Hair follicular keratinocyte (primary cell): Measurements from ENCODE around the gene PRR23B. TPM values are rescaled to one million over a fixed set of nuclear protein-coding genes. Genes with fewer than 3 reads are reported as not detected.

ENCODE experiments used
- total RNA-seq: library from RNA; depleted of rRNA; stranded (reverse); fragments of >200 nt; gene quantifications from 2 replicates; pipeline ENCODE4 v1.2.3, GENCODE V29; 2015

The PRR23B gene
- total RNA-seq: not detected in 2 replicates

GRCh38 chr3:139020868-139021234 is at the start of gene PRR23B:
Gene PRR23B (minus strand): TSS chr3:139020926. CDS start chr3:139020661, 265 bp downstream.

GRCh38 chr3:139044366-139045210 is 23.9 kb upstream of the PRR23B start, which contains the start of gene PRR23C:
Gene PRR23C (minus strand): TSS chr3:139044892. CDS start chr3:139044620, 272 bp downstream.

DNA sequence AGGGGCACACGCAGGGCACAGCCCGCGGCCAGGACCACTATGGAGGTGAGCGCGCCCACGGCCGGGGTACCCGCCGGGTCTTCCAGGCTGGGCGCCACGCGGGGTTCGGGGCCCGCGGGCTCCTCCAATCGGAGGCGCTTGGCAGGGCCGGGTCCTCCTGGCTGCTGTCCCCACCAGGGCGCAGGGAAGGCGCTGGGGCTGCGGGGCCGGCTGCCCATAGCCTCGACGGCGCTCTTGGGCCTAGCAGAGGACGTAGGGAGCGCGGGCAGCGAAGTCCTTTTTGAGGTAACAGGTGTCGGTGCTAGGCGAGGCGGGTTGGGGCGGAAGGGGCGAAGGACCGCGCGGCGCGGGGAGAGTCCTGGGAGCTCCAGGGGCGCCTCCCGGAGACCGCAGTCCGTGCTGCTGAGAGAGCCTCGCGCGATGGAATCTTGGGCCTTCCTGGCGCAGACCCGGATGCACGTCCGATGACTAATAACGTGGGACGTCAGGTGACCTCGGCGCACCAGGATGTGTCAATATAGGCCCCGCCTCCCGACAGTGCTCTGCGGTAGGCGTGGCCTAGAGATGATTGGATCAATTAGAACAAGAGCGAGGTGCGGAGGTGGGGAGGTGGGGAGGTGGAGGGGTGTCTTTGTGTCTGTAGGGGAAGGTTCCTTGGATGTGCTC is 14.5 kb downstream of the PRR23B start, which contains the start of gene PRR23A:
Gene PRR23A (minus strand): TSS at position 218 of the 666 bp plus-strand sequence. CDS start 0 bp downstream, at position 218.

Other genes with a start within 250 kb of the PRR23B start
- 14.0 and 14.5 TPM in 2 replicates for gene PIK3CB, start 186.0 kb downstream of the PRR23B start, total RNA-seq
- 0.38 and 1.2 TPM in 2 replicates for gene FOXL2, start 73.8 kb downstream of the PRR23B start, total RNA-seq
- gene FOXL2NB, start 73.7 kb downstream of the PRR23B start, total RNA-seq: 0.70 and 0.76 TPM in 2 replicates
- gene PRR23A, start 14.7 kb downstream of the PRR23B start, total RNA-seq: not detected in 2 replicates
- gene PRR23C, start 24.0 kb upstream of the PRR23B start, total RNA-seq: not detected in 2 replicates